ENCODE measurements around the gene MAN2A1.

The MAN2A1 gene

GRCh38 chr5:109708813-109709212, 19.1 kb downstream of the MAN2A1 start:
- no peak for DNase-seq

GRCh38 chr5:109709225-109709624, 19.5 kb downstream of the MAN2A1 start:
- DNase-seq, result no peak

- no peak for DNase-seq
Observed at GRCh38 chr5:109711673-109712072, 21.9 kb downstream of the MAN2A1 start.

- no peak for DNase-seq
Observed at GRCh38 chr5:109713453-109713852, 23.7 kb downstream of the MAN2A1 start.

GRCh38 chr5:109714592-109714991, 24.9 kb downstream of the MAN2A1 start:
- no peak for DNase-seq

- no peak for DNase-seq
Observed at GRCh38 chr5:109718216-109718615, 28.5 kb downstream of the MAN2A1 start.

- DNase-seq, result no peak
Observed at GRCh38 chr5:109718632-109719031, 28.9 kb downstream of the MAN2A1 start.

- no peak for DNase-seq
Observed at GRCh38 chr5:109719978-109720377, 30.3 kb downstream of the MAN2A1 start.

GRCh38 chr5:109721741-109722140, 32.0 kb downstream of the MAN2A1 start:
- no peak for DNase-seq

- no peak for DNase-seq
Observed at GRCh38 chr5:109723606-109724005, 33.9 kb downstream of the MAN2A1 start.

GRCh38 chr5:109725135-109725534, 35.4 kb downstream of the MAN2A1 start:
- no peak for DNase-seq

GRCh38 chr5:109739741-109740728, 50.3 kb downstream of the MAN2A1 start:
- no peak for DNase-seq

GRCh38 chr5:109740966-109741365, 51.2 kb downstream of the MAN2A1 start:
- DNase-seq, result no peak

GRCh38 chr5:109741390-109741789, 51.7 kb downstream of the MAN2A1 start:
- no peak for DNase-seq

GRCh38 chr5:109743041-109743531, 53.4 kb downstream of the MAN2A1 start:
- no peak for DNase-seq

GRCh38 chr5:109743770-109744212, 54.1 kb downstream of the MAN2A1 start:
- DNase-seq, result no peak

- DNase-seq, result no peak
Observed at GRCh38 chr5:109744261-109744660, 54.5 kb downstream of the MAN2A1 start.

GRCh38 chr5:109748546-109748945, 58.8 kb downstream of the MAN2A1 start:
- DNase-seq, result no peak

GRCh38 chr5:109750463-109750862, 60.7 kb downstream of the MAN2A1 start:
- no peak for DNase-seq

- no peak for DNase-seq
Observed at GRCh38 chr5:109753279-109753678, 63.6 kb downstream of the MAN2A1 start.

- no peak for DNase-seq
Observed at GRCh38 chr5:109754319-109754718, 64.6 kb downstream of the MAN2A1 start.

GRCh38 chr5:109755761-109756160, 66.0 kb downstream of the MAN2A1 start:
- no peak for DNase-seq

GRCh38 chr5:109756543-109757185, 66.9 kb downstream of the MAN2A1 start:
- no peak for DNase-seq

- no peak for DNase-seq
Observed at GRCh38 chr5:109757490-109757889, 67.8 kb downstream of the MAN2A1 start.

All from central memory CD4-positive, alpha-beta T cell (primary cell).